Measurements from ENCODE around the gene FADS2. TPM values are rescaled to one million over a fixed set of nuclear protein-coding genes. Genes with fewer than 3 reads are reported as not detected.

Gene FADS2
- total RNA-seq, 2 donors from 2014 or later, result 60.3 to 123 TPM

GRCh38 chr11:61793829-61794204, 34.3 kb upstream of the FADS2 start:
- no peak for DNase-seq (ENCODE audit: low spot score)
- intact Hi-C loops (cut with DNase I), result loop anchor here (5.0 to 10.0 kb wide), 3 partner anchors 161 to 313 kb away; partner anchors contain the start of gene BEST1 (in 1 of the 2)

- intact Hi-C loops (cut with DNase I), result loop anchor here (5.0 to 10.0 kb wide), 3 partner anchors 160 to 313 kb away; partner anchors contain the start of gene BEST1 (in 1 of the 2)
- no peak for DNase-seq (ENCODE audit: low spot score)
These were observed 33.5 kb upstream of the FADS2 start for GRCh38 chr11:61794579-61794978.

GRCh38 chr11:61795459-61795858, 32.6 kb upstream of the FADS2 start:
- intact Hi-C loops (cut with DNase I), result loop anchor here (5.0 to 10.0 kb wide), 3 partner anchors 159 to 517 kb away; partner anchors contain the start of gene BEST1 (in 1 of the 2)
- DNase-seq (ENCODE audit: low spot score), result no peak

GRCh38 chr11:61795876-61796526, 32.1 kb upstream of the FADS2 start:
- DNase-seq (ENCODE audit: low spot score), result no peak
- intact Hi-C loops (cut with DNase I), result loop anchor here (5.0 to 10.0 kb wide), 3 partner anchors 159 to 516 kb away; partner anchors contain the start of gene BEST1 (in 1 of the 2)

- DNase-seq (ENCODE audit: low spot score), result no peak
- intact Hi-C loops (cut with DNase I), result loop anchor here (5.0 to 10.0 kb wide), 3 partner anchors 157 to 515 kb away; partner anchors contain the start of gene BEST1 (in 1 of the 2)
These were observed 30.7 kb upstream of the FADS2 start for GRCh38 chr11:61797263-61797944.

DNA sequence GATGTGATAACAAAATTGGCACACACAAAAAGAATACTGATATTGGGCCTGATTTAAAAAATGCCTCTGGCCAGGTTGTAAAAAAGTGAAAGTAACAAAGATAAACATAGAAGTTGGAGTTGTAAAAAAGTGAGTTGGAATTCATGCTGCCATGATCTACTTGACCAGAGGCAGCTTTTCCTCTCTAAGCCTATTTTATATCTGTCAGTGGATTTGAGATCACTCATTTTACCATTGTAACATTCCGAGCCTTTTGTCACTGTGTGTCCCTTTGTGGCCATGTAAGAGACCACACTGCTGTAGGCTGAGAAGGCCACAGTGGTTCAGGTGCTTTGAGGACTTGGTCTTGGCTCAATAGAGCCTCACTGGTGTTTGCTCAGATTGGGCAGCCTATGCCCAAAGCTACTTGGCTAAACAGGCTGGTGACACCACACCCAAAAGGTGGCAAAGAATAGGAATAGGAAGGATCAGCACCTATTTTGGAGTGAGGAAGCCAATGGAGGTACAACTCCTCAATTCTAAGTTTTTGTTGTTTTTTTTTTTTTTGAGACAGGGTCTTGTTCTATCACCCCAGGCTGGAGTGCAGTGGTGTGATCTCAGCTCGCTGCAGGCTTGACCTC, 28.3 kb upstream of the FADS2 start:
- DNase-seq (ENCODE audit: low spot score), result no peak
- intact Hi-C loops (cut with DNase I), result loop anchor here (2.0 to 10.0 kb wide), 5 partner anchors 73 to 755 kb away; partner anchors contain the start of gene BEST1 (in 1 of the 2)

GRCh38 chr11:61800331-61801281, 27.5 kb upstream of the FADS2 start:
- intact Hi-C loops (cut with DNase I), result loop anchor here in 1 of 2 donors (10.0 kb wide), 1 partner anchor 754 kb away; no protein-coding TSS in a partner anchor
- no peak for DNase-seq (ENCODE audit: low spot score)

- DNase-seq (ENCODE audit: low spot score), result no peak
- intact Hi-C loops (cut with DNase I), result loop anchor here in 1 of 2 donors (10.0 kb wide), 1 partner anchor 752 kb away; no protein-coding TSS in a partner anchor
These were observed 25.5 kb upstream of the FADS2 start for GRCh38 chr11:61802605-61803004.

- intact Hi-C loops (cut with DNase I), result loop anchor here in 1 of 2 donors (10.0 kb wide), 1 partner anchor 751 kb away; no protein-coding TSS in a partner anchor
- DNase-seq (ENCODE audit: low spot score), result no peak
These were observed 24.0 kb upstream of the FADS2 start for GRCh38 chr11:61803889-61804647.

- intact Hi-C loops (cut with DNase I), result loop anchor here in 1 of 2 donors (10.0 kb wide), 1 partner anchor 750 kb away; no protein-coding TSS in a partner anchor
- no peak for DNase-seq (ENCODE audit: low spot score)
These were observed 23.0 kb upstream of the FADS2 start for GRCh38 chr11:61805146-61805545.

- no peak for DNase-seq (ENCODE audit: low spot score)
- intact Hi-C loops (cut with DNase I), result loop anchor here in 1 of 2 donors (10.0 kb wide), 1 partner anchor 748 kb away; no protein-coding TSS in a partner anchor
These were observed 21.3 kb upstream of the FADS2 start for GRCh38 chr11:61806785-61807184.

- no peak for DNase-seq (ENCODE audit: low spot score)
- intact Hi-C loops (cut with DNase I), result loop anchor here (1.0 to 5.0 kb wide), 2 partner anchors 45 to 297 kb away; no protein-coding TSS in a partner anchor
These were observed 17.4 kb upstream of the FADS2 start for GRCh38 chr11:61810671-61811175.

- intact Hi-C loops (cut with DNase I), result loop anchor here in 1 of 2 donors (5.0 kb wide), 1 partner anchor 295 kb away; no protein-coding TSS in a partner anchor
These were observed 16.3 kb upstream of the FADS2 start for GRCh38 chr11:61811831-61812230.

GRCh38 chr11:61812736-61813411, 15.2 kb upstream of the FADS2 start:
- intact Hi-C loops (cut with DNase I), result loop anchor here in 1 of 2 donors (5.0 kb wide), 1 partner anchor 294 kb away; no protein-coding TSS in a partner anchor

More at GRCh38 chr11:61811831-61812230, 16.3 kb upstream of the FADS2 start:
- no peak for DNase-seq (ENCODE audit: low spot score)

DNA sequence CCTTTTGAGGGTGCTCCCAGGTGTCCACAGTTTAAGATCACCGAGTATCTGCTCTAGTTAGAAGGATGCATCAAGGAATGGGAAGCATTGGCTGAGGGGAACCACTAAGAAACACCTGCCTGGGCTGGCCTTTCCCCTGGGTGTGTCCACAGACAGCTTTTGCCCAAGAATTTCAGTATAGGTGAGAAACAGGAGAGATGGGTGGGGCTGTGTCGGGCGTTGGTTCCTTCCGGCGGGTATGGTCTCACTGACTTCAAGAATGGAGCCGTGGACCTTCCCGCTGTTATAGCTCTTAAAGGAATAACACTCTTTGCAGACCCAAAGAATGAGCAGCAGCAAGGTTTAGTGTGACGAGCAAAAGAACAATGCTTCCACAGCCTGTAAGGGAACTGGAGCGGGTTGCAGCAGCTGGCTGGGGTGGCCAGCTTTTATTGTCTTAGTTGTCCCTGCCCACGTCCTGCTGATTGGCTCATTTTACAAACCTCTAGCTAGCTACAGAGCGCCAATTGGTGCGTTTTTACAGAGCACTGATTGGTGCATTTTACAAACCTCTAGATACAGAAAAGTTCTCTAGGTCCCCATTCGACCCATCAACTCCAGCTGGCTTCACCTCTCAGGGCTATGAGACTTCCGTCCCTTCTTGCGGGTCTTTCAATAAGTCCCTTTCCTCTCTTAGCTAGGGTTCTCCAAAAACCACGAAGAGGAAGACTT, 13.7 kb upstream of the FADS2 start:
- intact Hi-C loops (cut with DNase I), result loop anchor here in 1 of 2 donors (5.0 kb wide), 1 partner anchor 293 kb away; no protein-coding TSS in a partner anchor
- DNase-seq (ENCODE audit: low spot score), result no peak

More at GRCh38 chr11:61812736-61813411, 15.2 kb upstream of the FADS2 start:
- no peak for DNase-seq (ENCODE audit: low spot score)
